ENCODE data around the gene IKZF3.
"Not testable (repeated sequence)": the region's sequence is repeated elsewhere in the genome, so short reads cannot be mapped to it uniquely, and the experiment has no call there.

Gene IKZF3

GRCh38 chr17:39711851-39712250 is 152.3 kb downstream of the IKZF3 start:
- Histone ChIP-seq H3K9me3 (replicated peaks; ENCODE audit: insufficient read depth, low read length) (no peaks in the 10 kb centered on the region), H3K79me2 (ENCODE audit: low read length) (no peaks in the 10 kb centered on the region), H3K9ac (ENCODE audit: low read length) (no peak overlapping the region), H3K36me3 (replicated peaks; ENCODE audit: insufficient read depth, low read length) (no peaks in the 10 kb centered on the region), H3K4me1 (ENCODE audit: low read length) (peaks cover 7% of the 10 kb centered on the region), H3K9me2 (replicated peaks; ENCODE audit: insufficient read depth, low read length) (no peaks in the 10 kb centered on the region), H3K4me3 (ENCODE audit: low read length) (no peak overlapping the region), H3K27ac (ENCODE audit: low read length) (no peak overlapping the region), H2AFZ (ENCODE audit: low read length) (no peak overlapping the region), H3F3A (ENCODE audit: insufficient read depth, low read length) (no peaks in the 10 kb centered on the region), H3K27me3 (replicated peaks; ENCODE audit: insufficient read depth, low read length) (no peaks in the 10 kb centered on the region), H4K20me1 (ENCODE audit: insufficient read depth, low read length) (no peaks in the 10 kb centered on the region), H3K4me2 (ENCODE audit: low read depth, low read length) (no peak overlapping the region)
- no peak for DNase-seq
- no peak for TF ChIP-seq CTCF (IDR thresholded peaks at IDR 0.05; ENCODE audit: low read length)
- no peak for TF ChIP-seq EZH2 (optimal IDR thresholded peaks at IDR 0.05; ENCODE audit: low read depth, low read length)
- TF ChIP-seq EZH2phosphoT487 (IDR thresholded peaks at IDR 0.05; ENCODE audit: low read length), result no peak

DNA sequence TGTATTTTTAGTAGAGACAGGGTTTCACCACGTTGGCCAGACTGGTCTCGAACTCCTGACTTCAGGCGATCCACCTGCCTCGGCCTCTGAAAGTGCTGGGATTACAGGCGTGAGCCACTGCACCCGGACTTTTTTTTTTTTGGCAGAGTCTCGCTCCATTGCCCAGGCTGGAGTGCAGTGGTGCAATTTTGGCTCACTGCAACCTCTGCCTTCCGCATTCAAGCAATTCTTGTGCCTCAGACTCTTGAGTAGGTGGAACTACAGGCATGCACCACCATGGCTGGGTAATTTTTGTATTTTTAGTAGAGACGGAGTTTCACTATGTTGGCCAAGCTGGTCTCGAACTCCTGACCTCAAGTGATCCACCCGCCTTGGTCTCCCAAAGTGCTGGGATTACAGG is 153.0 kb downstream of the IKZF3 start:
- H3K79me2 ChIP-seq (ENCODE audit: low read length); H3K36me3 ChIP-seq (replicated peaks; ENCODE audit: insufficient read depth, low read length); H2AFZ ChIP-seq (ENCODE audit: low read length); H3K4me2 ChIP-seq (ENCODE audit: low read depth, low read length); H3K27ac ChIP-seq (ENCODE audit: low read length); H3K9ac ChIP-seq (ENCODE audit: low read length); H3K9me2 ChIP-seq (replicated peaks; ENCODE audit: insufficient read depth, low read length); H3F3A ChIP-seq (ENCODE audit: insufficient read depth, low read length); H3K27me3 ChIP-seq (replicated peaks; ENCODE audit: insufficient read depth, low read length); H4K20me1 ChIP-seq (ENCODE audit: insufficient read depth, low read length); H3K4me3 ChIP-seq (ENCODE audit: low read length); DNase-seq; H3K9me3 ChIP-seq (replicated peaks; ENCODE audit: insufficient read depth, low read length): not testable (repeated sequence)
- peaks cover 10% of the 10 kb centered on the region for H3K4me1 ChIP-seq (ENCODE audit: low read length)

DNA sequence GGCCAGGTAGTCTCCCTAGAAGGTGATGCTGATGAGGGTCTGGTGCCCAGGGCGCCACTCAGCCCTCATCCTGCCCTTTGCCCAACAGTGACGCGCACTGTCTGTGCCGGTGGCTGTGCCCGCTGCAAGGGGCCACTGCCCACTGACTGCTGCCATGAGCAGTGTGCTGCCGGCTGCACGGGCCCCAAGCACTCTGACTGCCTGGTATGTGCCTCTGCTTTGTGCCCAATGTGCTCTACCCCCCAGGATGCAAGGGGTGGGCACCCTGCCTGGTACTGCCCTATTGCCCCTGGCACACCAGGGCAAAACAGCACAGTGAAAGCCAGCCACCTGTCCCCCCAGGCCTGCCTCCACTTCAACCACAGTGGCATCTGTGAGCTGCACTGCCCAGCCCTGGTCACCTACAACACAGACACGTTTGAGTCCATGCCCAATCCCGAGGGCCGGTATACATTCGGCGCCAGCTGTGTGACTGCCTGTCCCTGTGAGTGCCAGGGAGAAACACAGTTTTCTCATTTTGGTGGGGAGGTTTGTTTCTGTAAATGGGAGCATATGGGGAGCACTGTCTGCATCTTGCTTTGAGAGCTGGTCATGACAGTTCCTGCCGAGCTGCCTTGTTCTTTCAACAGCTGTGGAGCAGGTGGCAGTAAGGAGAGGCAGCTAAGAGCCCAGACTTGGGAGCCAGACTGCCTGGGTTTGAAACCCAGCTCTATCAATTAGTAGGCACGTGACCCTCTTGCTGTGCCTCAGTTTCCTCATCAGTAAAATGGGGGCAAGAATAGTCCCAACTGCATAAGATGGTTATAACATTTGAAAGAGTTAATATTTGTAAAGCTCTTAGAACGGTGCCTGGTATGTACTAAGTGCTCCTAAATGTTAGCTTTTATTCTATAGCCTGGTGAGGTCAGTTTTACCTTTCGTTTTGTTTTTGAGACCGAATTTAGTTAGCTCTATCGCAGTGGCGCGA is 153.8 kb downstream of the IKZF3 start:
- H4K20me1 ChIP-seq (ENCODE audit: insufficient read depth, low read length), result no peaks in the 10 kb centered on the region
- no peak overlapping the region for H3K4me2 ChIP-seq (ENCODE audit: low read depth, low read length)
- H3K9me3 ChIP-seq (replicated peaks; ENCODE audit: insufficient read depth, low read length), result no peaks in the 10 kb centered on the region
- no peaks in the 10 kb centered on the region for H3K27me3 ChIP-seq (replicated peaks; ENCODE audit: insufficient read depth, low read length)
- peaks cover 10% of the 10 kb centered on the region for H3K4me1 ChIP-seq (ENCODE audit: low read length)
- H3K4me3 ChIP-seq (ENCODE audit: low read length), result no peak overlapping the region
- H3K9me2 ChIP-seq (replicated peaks; ENCODE audit: insufficient read depth, low read length), result no peaks in the 10 kb centered on the region
- H2AFZ ChIP-seq (ENCODE audit: low read length), result no peak overlapping the region
- H3K79me2 ChIP-seq (ENCODE audit: low read length), result no peaks in the 10 kb centered on the region
- no peak overlapping the region for H3K9ac ChIP-seq (ENCODE audit: low read length)
- no peaks in the 10 kb centered on the region for H3F3A ChIP-seq (ENCODE audit: insufficient read depth, low read length)
- no peaks in the 10 kb centered on the region for H3K36me3 ChIP-seq (replicated peaks; ENCODE audit: insufficient read depth, low read length)
- no peak for DNase-seq
- TF ChIP-seq EZH2phosphoT487 (IDR thresholded peaks at IDR 0.05; ENCODE audit: low read length) (no peak), EZH2 (optimal IDR thresholded peaks at IDR 0.05; ENCODE audit: low read depth, low read length) (no peak), CTCF (IDR thresholded peaks at IDR 0.05; ENCODE audit: low read length) (no peak)
- H3K27ac ChIP-seq (ENCODE audit: low read length), result no peak overlapping the region

All from MM.1S (cell line).